PFSK-1 (cell line): ENCODE measurements around the gene MAPK12.

Source experiments
- POLR2AphosphoS5 ChIP-seq: IDR thresholded peaks from 2 replicates; pipeline ENCODE4 v1.6.1; 2012; ENCODE audit warnings: low read depth, mild to moderate bottlenecking, control low read depth, low read length, moderate library complexity
- TAF1 ChIP-seq: IDR thresholded peaks from 2 replicates; pipeline ENCODE4 v1.6.1; 2012; ENCODE audit warnings: low read length, control low read depth, borderline replicate concordance; ENCODE audit not compliant: insufficient read depth

DNA sequence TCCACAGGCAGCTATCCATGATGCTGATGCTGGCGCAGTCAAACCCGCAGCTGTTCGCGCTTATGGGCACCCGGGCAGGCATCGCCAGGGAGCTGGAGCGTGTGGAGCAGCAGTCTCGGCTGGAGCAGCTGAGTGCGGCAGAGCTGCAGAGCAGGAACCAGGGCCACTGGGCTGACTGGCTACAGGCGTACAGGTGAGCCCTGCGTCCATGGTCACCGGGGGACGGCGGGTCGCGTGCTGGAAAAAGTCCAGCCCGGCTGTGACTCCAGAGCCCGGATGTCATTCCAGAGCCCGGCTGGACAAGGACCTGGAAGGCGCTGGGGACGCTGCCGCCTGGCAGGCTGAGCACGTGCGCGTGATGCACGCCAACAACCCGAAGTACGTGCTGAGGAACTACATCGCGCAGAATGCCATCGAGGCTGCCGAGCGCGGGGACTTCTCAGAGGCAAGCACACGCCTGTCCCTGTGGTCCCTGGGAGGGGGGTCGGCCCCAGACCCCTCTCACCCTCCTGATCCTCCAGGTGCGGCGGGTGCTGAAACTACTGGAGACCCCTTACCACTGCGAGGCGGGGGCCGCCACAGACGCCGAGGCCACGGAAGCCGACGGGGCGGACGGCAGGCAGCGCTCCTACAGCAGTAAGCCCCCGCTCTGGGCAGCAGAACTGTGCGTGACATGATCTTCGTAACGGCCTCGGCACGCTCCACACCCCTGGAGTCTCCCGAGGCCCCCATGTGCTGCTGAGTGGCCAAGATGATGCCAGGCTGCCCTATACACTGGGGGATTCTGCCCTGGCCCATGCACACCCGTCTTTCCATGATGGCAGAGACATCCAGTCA, 44.6 kb downstream of the MAPK12 start:
- no peak for TF ChIP-seq TAF1
- no peak for TF ChIP-seq POLR2AphosphoS5
